HFFc6 (cell line): ENCODE data around the gene HELZ. TPM values are rescaled to one million over a fixed set of nuclear protein-coding genes. Genes with fewer than 3 reads are reported as not detected.

Experiments used
- DNase-seq: peaks from one replicate; pipeline ENCODE4 v3.0.0-alpha.2; 2018
- H3K27ac Mint-ChIP-seq: 2 replicates; pipeline ENCODE4 v1.8.0; 2020; ENCODE audit warnings: mild to moderate bottlenecking, mixed read lengths
- H3K27me3 Mint-ChIP-seq: 2 replicates; pipeline ENCODE4 v1.8.0; 2021; ENCODE audit warnings: mild to moderate bottlenecking, moderate library complexity, mixed read lengths; ENCODE audit not compliant: insufficient read depth
- H3K36me3 Mint-ChIP-seq: 2 replicates; pipeline ENCODE4 v1.8.0; 2021; ENCODE audit warnings: low read depth, mixed read lengths
- H3K4me1 Mint-ChIP-seq: 2 replicates; pipeline ENCODE4 v1.8.0; 2020; ENCODE audit warnings: low read depth, mixed read lengths
- H3K4me3 Mint-ChIP-seq: 2 replicates; pipeline ENCODE4 v1.8.0; 2020; ENCODE audit warnings: mild to moderate bottlenecking, moderate library complexity, mixed read lengths
- H3K9me3 Mint-ChIP-seq: 2 replicates; pipeline ENCODE4 v1.8.0; 2020; ENCODE audit warnings: mild to moderate bottlenecking, mixed read lengths
- total RNA-seq, 6 experiments: library from RNA; stranded (reverse); fragmentation: NEBNext Ultra II Directional; extraction: Animal tissue kit (Norgen Biotek cat#: 25700); gene quantifications; 2 replicates in 1 of 6; 3 replicates in 5 of 6; pipeline ENCODE4 v1.2.3, GENCODE V29; 2021
- TF ChIP-seq, protein P1 (sequence below): fragments of 200-600 bp; sonication (generic); IDR thresholded peaks from 2 replicates; pipeline ENCODE4 v1.5.0; 2021; ENCODE audit warnings: antibody characterized with exemption, mild to moderate bottlenecking

Gene HELZ
- total RNA-seq, 6 experiments from 2014 or later = 36.0 to 46.2 (median 38.4) TPM

GRCh38 chr17:67119102-67119501, 125.9 kb downstream of the HELZ start:
- TF ChIP-seq, protein P1, sequence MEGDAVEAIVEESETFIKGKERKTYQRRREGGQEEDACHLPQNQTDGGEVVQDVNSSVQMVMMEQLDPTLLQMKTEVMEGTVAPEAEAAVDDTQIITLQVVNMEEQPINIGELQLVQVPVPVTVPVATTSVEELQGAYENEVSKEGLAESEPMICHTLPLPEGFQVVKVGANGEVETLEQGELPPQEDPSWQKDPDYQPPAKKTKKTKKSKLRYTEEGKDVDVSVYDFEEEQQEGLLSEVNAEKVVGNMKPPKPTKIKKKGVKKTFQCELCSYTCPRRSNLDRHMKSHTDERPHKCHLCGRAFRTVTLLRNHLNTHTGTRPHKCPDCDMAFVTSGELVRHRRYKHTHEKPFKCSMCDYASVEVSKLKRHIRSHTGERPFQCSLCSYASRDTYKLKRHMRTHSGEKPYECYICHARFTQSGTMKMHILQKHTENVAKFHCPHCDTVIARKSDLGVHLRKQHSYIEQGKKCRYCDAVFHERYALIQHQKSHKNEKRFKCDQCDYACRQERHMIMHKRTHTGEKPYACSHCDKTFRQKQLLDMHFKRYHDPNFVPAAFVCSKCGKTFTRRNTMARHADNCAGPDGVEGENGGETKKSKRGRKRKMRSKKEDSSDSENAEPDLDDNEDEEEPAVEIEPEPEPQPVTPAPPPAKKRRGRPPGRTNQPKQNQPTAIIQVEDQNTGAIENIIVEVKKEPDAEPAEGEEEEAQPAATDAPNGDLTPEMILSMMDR = no peak
- no peak for DNase-seq
- Mint-ChIP-seq H3K9me3 (peaks cover 8% of the 10 kb centered on the region; the same call in 1 of the 2 replicates), H3K27ac (no peak overlapping the region), H3K36me3 (peaks cover 42% of the 10 kb centered on the region), H3K4me1 (no peaks in the 10 kb centered on the region; the same call in 1 of the 2 replicates), H3K27me3 (no peaks in the 10 kb centered on the region; the same call in none of the 2 replicates), H3K4me3 (no peak overlapping the region)

DNA sequence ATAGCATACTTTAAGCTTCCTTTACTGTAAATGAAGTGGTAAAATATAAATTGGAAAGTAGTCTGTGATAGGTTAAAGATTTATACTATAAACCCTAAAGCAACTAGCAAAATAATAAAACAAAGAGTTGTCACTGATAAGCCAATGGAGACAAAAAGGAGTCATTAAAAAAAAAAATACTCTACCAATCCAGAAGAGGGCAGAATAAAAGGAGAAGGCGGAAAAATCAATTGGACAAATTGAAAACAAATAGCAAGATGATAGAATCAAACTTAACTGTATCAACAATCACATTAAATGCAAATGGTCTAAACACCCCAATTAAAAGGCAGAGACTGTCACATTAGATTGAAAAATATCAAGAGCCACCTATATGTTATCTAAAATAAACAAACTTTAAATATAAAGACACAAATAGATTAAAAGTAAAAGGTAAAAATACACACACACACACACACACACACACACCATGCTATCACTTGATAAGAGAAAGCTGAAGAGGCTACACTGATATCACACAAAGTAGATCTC, 128.9 kb downstream of the HELZ start:
- Mint-ChIP-seq H3K9me3 (peaks cover 8% of the 10 kb centered on the region; the same call in 1 of the 2 replicates), H3K27me3 (no peaks in the 10 kb centered on the region; the same call in none of the 2 replicates), H3K4me3 (no peak overlapping the region), H3K36me3 (peaks cover 54% of the 10 kb centered on the region), H3K27ac (no peak overlapping the region), H3K4me1 (no peaks in the 10 kb centered on the region; the same call in 1 of the 2 replicates)
- no peak for DNase-seq
- TF ChIP-seq, protein P1 = peak; percentile 59

DNA sequence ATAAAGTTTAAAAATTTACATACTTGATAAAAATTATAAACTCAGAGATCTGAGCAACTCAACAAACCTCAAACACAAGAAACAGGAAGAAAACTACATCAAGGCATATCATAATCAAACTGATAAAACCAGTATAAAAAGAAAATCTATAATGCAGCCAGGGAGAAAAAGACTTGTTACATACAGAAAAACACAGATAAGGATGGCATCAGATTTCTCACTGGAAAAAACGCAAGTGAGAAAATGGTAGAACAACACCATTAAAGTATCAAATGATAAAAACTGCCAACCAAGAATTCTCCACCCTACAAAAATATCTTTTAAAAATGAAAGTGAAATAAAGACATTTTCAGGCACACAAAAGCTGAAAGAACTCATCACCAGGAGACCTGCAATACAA, 129.6 kb downstream of the HELZ start:
- no peaks in the 10 kb centered on the region; the same call in none of the 2 replicates for H3K27me3 Mint-ChIP-seq
- no peaks in the 10 kb centered on the region; the same call in 1 of the 2 replicates for H3K4me1 Mint-ChIP-seq
- TF ChIP-seq, protein P1 = no peak
- peaks cover 52% of the 10 kb centered on the region for H3K36me3 Mint-ChIP-seq
- no peak overlapping the region for H3K27ac Mint-ChIP-seq
- DNase-seq = no peak
- no peak overlapping the region for H3K4me3 Mint-ChIP-seq
- H3K9me3 Mint-ChIP-seq = peaks cover 8% of the 10 kb centered on the region; the same call in 1 of the 2 replicates

DNA sequence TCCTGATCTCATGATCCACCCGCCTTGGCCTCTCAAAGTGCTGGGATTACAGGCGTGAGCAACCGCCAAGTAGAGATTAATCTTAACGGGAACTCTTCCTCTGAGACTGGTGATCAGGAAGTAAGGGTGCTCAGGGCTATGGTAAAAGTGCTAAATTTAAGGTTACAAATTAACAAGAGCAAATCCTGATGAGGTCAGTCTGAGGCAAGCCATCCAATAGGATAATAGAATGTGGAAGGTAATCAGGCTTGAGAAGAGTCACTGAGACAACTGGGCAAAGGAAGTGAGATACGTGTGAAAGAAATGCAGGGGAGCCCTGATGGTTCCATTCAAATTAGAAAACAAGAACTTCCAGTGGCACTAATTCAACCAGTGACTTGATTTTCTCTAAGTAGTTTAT, 131.5 kb downstream of the HELZ start:
- no peak for DNase-seq
- no peaks in the 10 kb centered on the region; the same call in 1 of the 2 replicates for H3K4me1 Mint-ChIP-seq
- H3K9me3 Mint-ChIP-seq = peaks cover 8% of the 10 kb centered on the region; the same call in 1 of the 2 replicates
- H3K4me3 Mint-ChIP-seq = no peak overlapping the region
- H3K27me3 Mint-ChIP-seq = no peaks in the 10 kb centered on the region; the same call in none of the 2 replicates
- TF ChIP-seq, protein P1 = no peak
- H3K36me3 Mint-ChIP-seq = peaks cover 50% of the 10 kb centered on the region
- H3K27ac Mint-ChIP-seq = no peak overlapping the region

GRCh38 chr17:67111808-67112207, 133.2 kb downstream of the HELZ start:
- H3K36me3 Mint-ChIP-seq = peaks cover 50% of the 10 kb centered on the region
- H3K9me3 Mint-ChIP-seq = peaks cover 8% of the 10 kb centered on the region; the same call in 1 of the 2 replicates

More at GRCh38 chr17:67111808-67112207, 133.2 kb downstream of the HELZ start:
- Mint-ChIP-seq H3K4me3 (no peak overlapping the region), H3K27ac (no peak overlapping the region), H3K4me1 (peaks cover 6% of the 10 kb centered on the region; the same call in 1 of the 2 replicates), H3K27me3 (peaks cover 3% of the 10 kb centered on the region)
- no peak for DNase-seq
- TF ChIP-seq, protein P1 = no peak
